Gastrocnemius medialis (tissue), 4 donors: ENCODE data around the gene C2CD3. TPM values are rescaled to one million over a fixed set of nuclear protein-coding genes. Genes with fewer than 3 reads are reported as not detected.
"Not testable (repeated sequence)": the region's sequence is repeated elsewhere in the genome, so short reads cannot be mapped to it uniquely, and the experiment has no call there.

Source experiments
- ATAC-seq, 2 donors: fragments of 150-250 bp; one replicate each; pipeline ENCODE4 v1.9.1; 2016
- DNase-seq, 2 donors: peaks; one replicate each; pipeline ENCODE4 v3.0.0-alpha.2; 2019
- H3K27ac ChIP-seq, 4 donors: fragments of 200-600 bp; sonication (generic); 1 replicate in 1 of 4; 2 replicates in 3 of 4; pipeline ENCODE4 v1.5.1; 2016 to 2018; ENCODE audit warnings: mild to moderate bottlenecking in 2 of 4, moderate library complexity in 1 of 4
- H3K27me3 ChIP-seq, 3 donors: fragments of 200-600 bp; sonication (generic) in 2 of 3; 1 replicate in 1 of 3; 2 replicates in 2 of 3; pipeline versions ENCODE4 v1.5.1 to v1.6.0; 2016 to 2019; ENCODE audit warnings: mild to moderate bottlenecking in 1 of 3, moderate library complexity in 1 of 3
- H3K36me3 ChIP-seq, 2 donors: fragments of 200-600 bp; sonication (generic) in 1 of 2; one replicate each; pipeline ENCODE4 v1.5.1; 2017 to 2018
- H3K4me1 ChIP-seq, 2 donors: fragments of 200-600 bp; sonication (generic) in 1 of 2; one replicate each; pipeline ENCODE4 v1.5.1; 2016 to 2017; ENCODE audit warnings: mild to moderate bottlenecking in 2 of 2
- H3K4me3 ChIP-seq, 4 donors: fragments of 200-600 bp; sonication (generic) in 3 of 4; 1 replicate in 1 of 4; 2 replicates in 3 of 4; pipeline ENCODE4 v1.5.1; 2016 to 2019; ENCODE audit warnings: mild to moderate bottlenecking in 2 of 4
- H3K9me3 ChIP-seq, 3 donors: fragments of 200-600 bp; sonication (generic) in 2 of 3; 1 replicate in 1 of 3; 2 replicates in 2 of 3; pipeline ENCODE4 v1.5.1; 2016 to 2019
- CTCF ChIP-seq, 5 experiments: fragments of 450-650 bp in 3 of 5; fragments of 200-600 bp in 2 of 5; sonication (generic) in 2 of 5; IDR thresholded peaks in 4 of 5; conservative IDR thresholded peaks in 1 of 5; 1 replicate in 4 of 5; 2 replicates in 1 of 5; pipeline ENCODE4 v1.5.1; 2016 to 2019; ENCODE audit warnings: antibody characterized with exemption in 5 of 5, mild to moderate bottlenecking in 3 of 5, moderate library complexity in 3 of 5
- POLR2A ChIP-seq, 2 donors: fragments of 450-650 bp; IDR thresholded peaks; one replicate each; pipeline ENCODE4 v1.6.1; 2017; ENCODE audit warnings: antibody characterized with exemption in 2 of 2, mild to moderate bottlenecking in 2 of 2, moderate library complexity in 2 of 2
- in situ Hi-C, 4 donors: fragments of 200-750 bp; cut with MboI; loops; one replicate each; pipeline versions ENCODE4 v1.15.0 to v1.8.0; 2017; ENCODE audit warnings: low sequenced_read_pairs in 4 of 4
- intact Hi-C: fragments of 100-400 bp; cut with DNase I; formaldehyde crosslinking; loops from one replicate; pipeline ENCODE4 v1.15.1; 2023; ENCODE audit warnings: low total_unique reads
- total RNA-seq, 4 donors: library from RNA; depleted of rRNA; stranded (reverse); fragments of >200 nt; gene quantifications; one replicate each; pipeline versions ENCODE4 v1.1.0 to v1.2.3, GENCODE V29; 2016

The C2CD3 gene
- total RNA-seq, 4 donors from 2014 or later: 13.8 to 33.2 (median 16.4) TPM

DNA sequence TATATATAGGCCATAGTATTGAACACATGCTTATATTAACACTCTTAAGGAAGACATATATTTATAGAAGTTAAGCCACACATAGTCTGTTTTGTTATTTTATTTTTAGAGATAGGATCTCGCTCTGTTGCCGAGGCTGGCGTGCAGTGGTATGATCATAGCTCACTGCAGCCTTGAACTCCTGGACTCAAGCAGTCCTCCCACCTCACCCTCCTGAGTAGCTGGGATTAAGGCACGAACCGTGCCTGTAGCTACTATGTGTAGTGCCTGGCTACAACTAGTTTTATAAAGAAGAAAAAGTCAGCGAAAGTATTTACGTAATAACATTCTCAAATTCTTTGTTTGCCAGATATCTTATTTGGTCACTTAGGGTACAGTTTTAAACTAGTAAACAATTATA lies 182.6 kb downstream of the C2CD3 start:
- H3K36me3 ChIP-seq: no peaks in the 10 kb centered on the region
- intact Hi-C loops: no loop called here
- no peaks in the 10 kb centered on the region for H3K27me3 ChIP-seq
- H3K9me3 ChIP-seq: no peaks in the 10 kb centered on the region
- TF ChIP-seq POLR2A (IDR thresholded peaks at IDR 0.05): no peak
- TF ChIP-seq CTCF (IDR thresholded peaks at IDR 0.05 in 4 of 5, conservative IDR thresholded peaks at IDR 0.05 in 1 of 5): no peak
- no peak overlapping the region for H3K27ac ChIP-seq
- DNase-seq: no peak
- in situ Hi-C loops: no loop called here
- no peak for ATAC-seq
- H3K4me1 ChIP-seq: peaks cover 12 to 13% of the 10 kb centered on the region in 2 donors
- H3K4me3 ChIP-seq: no peak overlapping the region

- H3K36me3 ChIP-seq, DNase-seq, ATAC-seq, intact Hi-C loops, H3K9me3 ChIP-seq, H3K4me3 ChIP-seq, H3K27me3 ChIP-seq, in situ Hi-C loops, H3K27ac ChIP-seq: not testable (repeated sequence)
- H3K4me1 ChIP-seq: peaks cover 12 to 28% of the 10 kb centered on the region in 2 donors
Observed at GRCh38 chr11:73985661-73986060, 185.1 kb downstream of the C2CD3 start.

GRCh38 chr11:73983741-73984538 lies 186.9 kb downstream of the C2CD3 start:
- in situ Hi-C loops: no loop called here
- Histone ChIP-seq H3K36me3 (peaks cover 0 to 11% of the 10 kb centered on the region in 2 donors), H3K27me3 (no peaks in the 10 kb centered on the region), H3K4me1 (peaks cover 12 to 36% of the 10 kb centered on the region in 2 donors), H3K9me3 (no peaks in the 10 kb centered on the region), H3K4me3 (peak overlapping the region; percentile 66 to 88 (median 75)), H3K27ac (peak overlapping the region; percentile 93 to 99 (median 95))
- TF ChIP-seq POLR2A (IDR thresholded peaks at IDR 0.05): no peak
- intact Hi-C loops: loop anchor here (1.0 to 5.0 kb wide), 3 partner anchors 24 to 188 kb away; partner anchors contain the start of genes C2CD3 and PPME1
- DNase-seq: no peak
- ATAC-seq: no peak

- Histone ChIP-seq H3K9me3 (no peaks in the 10 kb centered on the region), H3K4me1 (peaks cover 12 to 36% of the 10 kb centered on the region in 2 donors), H3K4me3 (peak overlapping the region; percentile 66 to 88 (median 75)), H3K36me3 (peaks cover 0 to 18% of the 10 kb centered on the region in 2 donors), H3K27ac (peak overlapping the region; percentile 93 to 99 (median 95)), H3K27me3 (no peaks in the 10 kb centered on the region)
- DNase-seq (peak; percentile 93 to 95), ATAC-seq (peak; percentile 84 to 86)
- in situ Hi-C loops: no loop called here
- peak; percentile 74 to 92 for TF ChIP-seq POLR2A (IDR thresholded peaks at IDR 0.05)
- TF ChIP-seq CTCF (IDR thresholded peaks at IDR 0.05 in 4 of 5, conservative IDR thresholded peaks at IDR 0.05 in 1 of 5): no peak
- intact Hi-C loops: loop anchor here (1.0 to 5.0 kb wide), 4 partner anchors 25 to 189 kb away; partner anchors contain the start of genes C2CD3 and PPME1
Observed at GRCh38 chr11:73982990-73983740, 187.6 kb downstream of the C2CD3 start.

DNA sequence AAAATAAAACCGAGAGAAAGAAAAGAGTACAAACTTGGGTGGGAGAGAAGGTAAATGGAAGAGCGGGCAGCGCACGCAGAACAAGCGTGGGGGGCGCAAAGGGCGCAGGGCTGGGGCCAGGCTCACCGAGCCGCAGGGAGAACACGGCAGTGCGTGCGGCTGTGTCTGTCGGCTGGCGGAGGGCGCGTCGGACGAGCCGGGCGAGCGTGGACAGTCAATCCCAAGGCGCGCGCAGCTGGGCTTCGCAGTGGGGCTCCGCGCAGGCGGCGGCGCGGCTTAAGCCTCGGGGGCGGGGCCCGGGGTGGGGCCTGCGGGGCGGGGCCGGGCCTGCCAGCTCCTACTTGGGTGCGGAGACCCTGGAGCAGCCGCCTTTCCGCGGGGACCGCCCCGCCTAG lies 188.2 kb downstream of the C2CD3 start, which contains the start of gene UCP2:
UCP2 (minus strand) TSS at position 249 of the 395 bp plus-strand sequence. CDS start 4,465 bp downstream, outside the sequence.
- Histone ChIP-seq H3K4me1 (peaks cover 12 to 36% of the 10 kb centered on the region in 2 donors), H3K27me3 (no peaks in the 10 kb centered on the region), H3K27ac (peak within 1 kb of the TSS; percentile 93 to 99 (median 95)), H3K36me3 (peaks cover 0 to 24% of the 10 kb centered on the region in 2 donors), H3K4me3 (peak within 1 kb of the TSS; percentile 66 to 88 (median 75)), H3K9me3 (no peaks in the 10 kb centered on the region)
- in situ Hi-C loops (no loop called here), intact Hi-C loops (loop anchor here (1.0 to 5.0 kb wide), 3 partner anchors 36 to 190 kb away; partner anchors contain the start of genes C2CD3 and PPME1)
- TF ChIP-seq CTCF (IDR thresholded peaks at IDR 0.05 in 4 of 5, conservative IDR thresholded peaks at IDR 0.05 in 1 of 5) (no peak), POLR2A (IDR thresholded peaks at IDR 0.05) (no peak)
- ATAC-seq: peak; percentile 72 to 75
- peak; percentile 82 to 84 for DNase-seq
